Esophagus squamous epithelium (tissue), 4 donors: ENCODE data around the gene ARHGAP32.

Experiments
- CTCF ChIP-seq, 6 experiments: fragments of 450-650 bp in 4 of 6; fragments of 200-600 bp in 2 of 6; sonication (generic) in 2 of 6; IDR thresholded peaks; one replicate each; pipeline ENCODE4 v1.5.1; 2016 to 2019; ENCODE audit warnings: antibody characterized with exemption in 6 of 6, mild to moderate bottlenecking in 4 of 6, moderate library complexity in 4 of 6
- POLR2A ChIP-seq, 4 donors: fragments of 450-650 bp; IDR thresholded peaks; one replicate each; pipeline ENCODE4 v1.6.1; 2017; ENCODE audit warnings: antibody characterized with exemption in 4 of 4, mild to moderate bottlenecking in 4 of 4, moderate library complexity in 3 of 4

- no peak for TF ChIP-seq CTCF (IDR thresholded peaks at IDR 0.05)
- TF ChIP-seq POLR2A (IDR thresholded peaks at IDR 0.05): no peak
These were observed 275.4 kb downstream of the ARHGAP32 start for GRCh38 chr11:128916681-128917080.
